Measurements from ENCODE around the gene SELENOM.

The SELENOM gene

DNA sequence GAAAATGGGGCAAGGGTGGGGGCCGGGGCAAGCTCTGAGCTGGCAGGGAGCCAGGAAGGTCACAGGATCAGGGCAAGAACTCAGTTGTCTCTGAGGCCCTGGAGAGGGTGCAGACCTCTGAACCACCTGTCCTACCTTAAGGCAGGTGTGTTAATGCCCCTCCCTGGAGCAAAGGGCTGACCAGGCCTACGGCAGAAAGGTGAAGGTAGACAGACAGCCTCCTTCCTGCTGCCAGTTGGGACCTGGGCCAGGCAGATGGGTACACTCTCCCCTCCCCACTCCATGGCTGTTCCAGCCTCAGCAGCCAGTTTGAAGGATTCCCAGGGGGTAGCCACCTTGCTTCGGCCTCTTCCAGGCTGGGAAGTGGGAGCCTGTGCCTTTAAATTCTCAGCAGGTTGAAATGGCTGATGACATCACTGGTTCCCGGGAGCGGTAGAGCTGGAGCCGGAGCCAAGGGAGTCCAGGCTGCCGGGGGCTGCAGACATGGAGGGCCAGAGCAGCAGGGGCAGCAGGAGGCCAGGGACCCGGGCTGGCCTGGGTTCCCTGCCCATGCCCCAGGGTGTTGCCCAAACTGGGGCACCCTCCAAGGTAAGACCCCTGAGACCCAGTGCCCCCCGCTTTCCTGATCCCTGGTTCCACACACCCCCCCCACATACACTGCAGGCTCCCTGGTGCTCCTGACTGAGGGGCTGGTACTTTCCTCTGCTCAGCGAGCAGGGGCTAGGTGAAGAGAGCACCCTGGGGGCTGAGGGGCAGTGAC is 15.3 kb upstream of the SELENOM start, which contains the start of gene INPP5J:
Gene INPP5J, plus strand, starts transcription at position 435 of the 760 bp plus-strand sequence. Its CDS starts 49 bp downstream, at position 484.
- 20% methylated on average over 9 of the region's 10 CpGs for WGBS
- Histone ChIP-seq H3K27ac (ENCODE audit: low read length, poor library complexity, severe bottlenecking) (no peak within 1 kb of the TSS), H2BK15ac (ENCODE audit: low read depth, poor library complexity, severe bottlenecking) (no peak within 1 kb of the TSS), H3K9ac (ENCODE audit: low read length) (peak within 1 kb of the TSS; percentile 24), H2BK120ac (ENCODE audit: low read depth, low read length) (no peak within 1 kb of the TSS), H2BK5ac (ENCODE audit: low read depth, low read length, poor library complexity, severe bottlenecking) (no peak within 1 kb of the TSS), H3K79me1 (replicated peaks; ENCODE audit: low read length, poor library complexity, severe bottlenecking) (no peaks in the 10 kb centered on the region), H4K8ac (ENCODE audit: low read length) (peak within 1 kb of the TSS; percentile 86), H2BK12ac (ENCODE audit: low read length in 2 of 2) (peak within 1 kb of the TSS in 1 of 2 experiments; percentile 60), H3K4ac (ENCODE audit: low read depth in 1 of 2, low read length in 2 of 2) (peak within 1 kb of the TSS in 1 of 2 experiments; percentile 10), H4K91ac (ENCODE audit: low read length) (peak within 1 kb of the TSS; percentile 54), H3K14ac (ENCODE audit: low read length in 2 of 2) (peak within 1 kb of the TSS in 1 of 2 experiments; percentile 61), H3K9me3 (ENCODE audit: control insufficient read depth, low read length) (no peaks in the 10 kb centered on the region), H2AK5ac (ENCODE audit: low read length, severe bottlenecking) (no peak within 1 kb of the TSS), H3K36me3 (ENCODE audit: control insufficient read depth in 1 of 2, insufficient read depth in 2 of 2, low read depth in 1 of 2, low read length in 2 of 2) (peaks cover 0 to 3% of the 10 kb centered on the region in 2 experiments), H3K4me2 (ENCODE audit: low read length, poor library complexity, severe bottlenecking) (peak within 1 kb of the TSS; percentile 88), H3K4me3 (ENCODE audit: insufficient read depth in 1 of 2, low read depth in 1 of 2, low read length in 2 of 2) (peak within 1 kb of the TSS; percentile 49 to 53), H3K23ac (ENCODE audit: low read length in 2 of 2) (peak within 1 kb of the TSS in 1 of 2 experiments; percentile 35), H3K27me3 (ENCODE audit: control insufficient read depth in 1 of 2, insufficient read depth in 1 of 2, low read length in 2 of 2) (peaks cover 4 to 58% of the 10 kb centered on the region in 2 experiments), H3K4me1 (ENCODE audit: control insufficient read depth, insufficient read depth, low read depth, low read length) (peaks cover 17% of the 10 kb centered on the region), H3K18ac (ENCODE audit: low read depth in 1 of 2, low read length in 2 of 2) (peak within 1 kb of the TSS; percentile 34 to 82), H2AFZ (ENCODE audit: low read depth, low read length) (peak within 1 kb of the TSS; percentile 68)
- peak; percentile 67 for DNase-seq

- Histone ChIP-seq H2BK5ac (ENCODE audit: low read depth, low read length, poor library complexity, severe bottlenecking) (no peak overlapping the region), H2BK15ac (ENCODE audit: low read depth, poor library complexity, severe bottlenecking) (no peak overlapping the region), H3K4ac (ENCODE audit: low read depth in 1 of 2, low read length in 2 of 2) (no peak overlapping the region), H4K8ac (ENCODE audit: low read length) (no peak overlapping the region), H4K91ac (ENCODE audit: low read length) (no peak overlapping the region), H3K27ac (ENCODE audit: low read length, poor library complexity, severe bottlenecking) (no peak overlapping the region), H3K14ac (ENCODE audit: low read length in 2 of 2) (no peak overlapping the region), H2BK120ac (ENCODE audit: low read depth, low read length) (no peak overlapping the region), H3K9ac (ENCODE audit: low read length) (no peak overlapping the region), H3K27me3 (ENCODE audit: control insufficient read depth in 1 of 2, insufficient read depth in 1 of 2, low read length in 2 of 2) (peaks cover 4 to 53% of the 10 kb centered on the region in 2 experiments), H2AK5ac (ENCODE audit: low read length, severe bottlenecking) (no peak overlapping the region), H3K23ac (ENCODE audit: low read length in 2 of 2) (no peak overlapping the region), H3K18ac (ENCODE audit: low read depth in 1 of 2, low read length in 2 of 2) (no peak overlapping the region), H3K36me3 (ENCODE audit: control insufficient read depth in 1 of 2, insufficient read depth in 2 of 2, low read depth in 1 of 2, low read length in 2 of 2) (peaks cover 0 to 3% of the 10 kb centered on the region in 2 experiments), H3K79me1 (replicated peaks; ENCODE audit: low read length, poor library complexity, severe bottlenecking) (no peaks in the 10 kb centered on the region), H3K9me3 (ENCODE audit: control insufficient read depth, low read length) (no peaks in the 10 kb centered on the region), H3K4me3 (ENCODE audit: insufficient read depth in 1 of 2, low read depth in 1 of 2, low read length in 2 of 2) (no peak overlapping the region), H2AFZ (ENCODE audit: low read depth, low read length) (no peak overlapping the region), H2BK12ac (ENCODE audit: low read length in 2 of 2) (no peak overlapping the region), H3K4me2 (ENCODE audit: low read length, poor library complexity, severe bottlenecking) (no peak overlapping the region), H3K4me1 (ENCODE audit: control insufficient read depth, insufficient read depth, low read depth, low read length) (peaks cover 17% of the 10 kb centered on the region)
- WGBS = 89% methylated on average over 2 of the region's 2 CpGs
- no peak for DNase-seq
Measured at GRCh38 chr22:31122196-31122531, 14.8 kb upstream of the SELENOM start.

DNA sequence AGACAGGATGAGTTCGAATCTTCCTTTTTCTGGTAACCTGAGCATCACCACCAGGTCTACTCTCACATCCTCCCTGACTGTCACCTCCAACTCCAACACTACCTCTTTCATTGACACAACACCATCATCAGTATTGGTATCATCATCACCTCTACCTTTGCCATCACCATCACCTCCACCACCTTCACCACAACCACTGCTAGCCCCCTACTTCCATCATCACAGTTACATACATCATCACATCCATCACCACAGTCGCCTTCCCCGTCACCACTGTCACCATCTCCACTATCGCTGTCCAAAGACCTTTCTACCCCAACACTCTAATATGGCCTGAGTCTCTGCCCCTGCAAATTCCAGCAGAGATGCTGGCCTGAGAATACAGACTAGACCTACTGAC is 14.0 kb upstream of the SELENOM start:
- Histone ChIP-seq H3K4ac (ENCODE audit: low read depth in 1 of 2, low read length in 2 of 2) (no peak overlapping the region), H3K9ac (ENCODE audit: low read length) (no peak overlapping the region), H4K8ac (ENCODE audit: low read length) (no peak overlapping the region), H3K9me3 (ENCODE audit: control insufficient read depth, low read length) (no peaks in the 10 kb centered on the region), H3K14ac (ENCODE audit: low read length in 2 of 2) (no peak overlapping the region), H3K36me3 (ENCODE audit: control insufficient read depth in 1 of 2, insufficient read depth in 2 of 2, low read depth in 1 of 2, low read length in 2 of 2) (no peaks in the 10 kb centered on the region), H3K18ac (ENCODE audit: low read depth in 1 of 2, low read length in 2 of 2) (no peak overlapping the region), H3K4me3 (ENCODE audit: insufficient read depth in 1 of 2, low read depth in 1 of 2, low read length in 2 of 2) (no peak overlapping the region), H2BK5ac (ENCODE audit: low read depth, low read length, poor library complexity, severe bottlenecking) (no peak overlapping the region), H2AFZ (ENCODE audit: low read depth, low read length) (no peak overlapping the region), H2BK15ac (ENCODE audit: low read depth, poor library complexity, severe bottlenecking) (no peak overlapping the region), H3K4me1 (ENCODE audit: control insufficient read depth, insufficient read depth, low read depth, low read length) (peaks cover 13% of the 10 kb centered on the region), H3K4me2 (ENCODE audit: low read length, poor library complexity, severe bottlenecking) (no peak overlapping the region), H2BK120ac (ENCODE audit: low read depth, low read length) (no peak overlapping the region), H3K27ac (ENCODE audit: low read length, poor library complexity, severe bottlenecking) (no peak overlapping the region), H3K79me1 (replicated peaks; ENCODE audit: low read length, poor library complexity, severe bottlenecking) (no peaks in the 10 kb centered on the region), H2BK12ac (ENCODE audit: low read length in 2 of 2) (no peak overlapping the region), H2AK5ac (ENCODE audit: low read length, severe bottlenecking) (no peak overlapping the region), H3K27me3 (ENCODE audit: control insufficient read depth in 1 of 2, insufficient read depth in 1 of 2, low read length in 2 of 2) (peaks cover 4 to 45% of the 10 kb centered on the region in 2 experiments), H3K23ac (ENCODE audit: low read length in 2 of 2) (no peak overlapping the region), H4K91ac (ENCODE audit: low read length) (peak overlapping the region; percentile 54)
- no peak for DNase-seq
- WGBS = 90% methylated on average over 4 of the region's 4 CpGs

DNA sequence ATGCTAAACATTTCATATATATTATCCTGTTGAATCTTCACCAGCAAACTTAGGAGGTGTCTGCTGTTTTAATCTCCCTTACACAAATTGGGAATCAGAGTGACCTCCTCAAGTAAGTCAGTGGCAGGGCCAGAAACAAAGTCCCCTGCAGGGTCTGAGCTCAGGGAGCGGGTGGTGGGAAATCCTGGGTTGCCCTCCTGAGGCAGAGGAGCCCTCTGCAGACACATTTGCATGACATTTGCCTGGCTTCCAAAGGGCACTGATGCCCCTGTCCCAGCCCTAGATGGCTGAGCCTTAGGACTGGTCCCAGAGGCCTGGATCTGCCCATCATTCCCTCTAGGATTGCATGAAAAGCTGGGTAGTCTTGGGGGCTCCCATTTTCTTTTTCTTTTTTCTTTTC is 13.3 kb upstream of the SELENOM start:
- no peak overlapping the region for H3K23ac ChIP-seq (ENCODE audit: low read length in 2 of 2)
- H2AFZ ChIP-seq (ENCODE audit: low read depth, low read length) = no peak overlapping the region
- H2BK120ac ChIP-seq (ENCODE audit: low read depth, low read length) = no peak overlapping the region
- H2AK5ac ChIP-seq (ENCODE audit: low read length, severe bottlenecking) = no peak overlapping the region
- no peak overlapping the region for H2BK12ac ChIP-seq (ENCODE audit: low read length in 2 of 2)
- no peak overlapping the region for H3K14ac ChIP-seq (ENCODE audit: low read length in 2 of 2)
- H2BK15ac ChIP-seq (ENCODE audit: low read depth, poor library complexity, severe bottlenecking) = no peak overlapping the region
- H3K79me1 ChIP-seq (replicated peaks; ENCODE audit: low read length, poor library complexity, severe bottlenecking) = no peaks in the 10 kb centered on the region
- H2BK5ac ChIP-seq (ENCODE audit: low read depth, low read length, poor library complexity, severe bottlenecking) = no peak overlapping the region
- H3K27ac ChIP-seq (ENCODE audit: low read length, poor library complexity, severe bottlenecking) = no peak overlapping the region
- no peak overlapping the region for H3K4ac ChIP-seq (ENCODE audit: low read depth in 1 of 2, low read length in 2 of 2)
- peaks cover 12% of the 10 kb centered on the region for H3K4me1 ChIP-seq (ENCODE audit: control insufficient read depth, insufficient read depth, low read depth, low read length)
- H3K36me3 ChIP-seq (ENCODE audit: control insufficient read depth in 1 of 2, insufficient read depth in 2 of 2, low read depth in 1 of 2, low read length in 2 of 2) = no peaks in the 10 kb centered on the region
- no peak for DNase-seq
- H3K27me3 ChIP-seq (ENCODE audit: control insufficient read depth in 1 of 2, insufficient read depth in 1 of 2, low read length in 2 of 2) = peaks cover 4 to 40% of the 10 kb centered on the region in 2 experiments
- no peak overlapping the region for H4K91ac ChIP-seq (ENCODE audit: low read length)
- 95% methylated on average over 1 of the region's 1 CpG for WGBS
- H3K9ac ChIP-seq (ENCODE audit: low read length) = no peak overlapping the region
- H3K18ac ChIP-seq (ENCODE audit: low read depth in 1 of 2, low read length in 2 of 2) = no peak overlapping the region
- H3K4me3 ChIP-seq (ENCODE audit: insufficient read depth in 1 of 2, low read depth in 1 of 2, low read length in 2 of 2) = no peak overlapping the region
- no peak overlapping the region for H4K8ac ChIP-seq (ENCODE audit: low read length)
- H3K4me2 ChIP-seq (ENCODE audit: low read length, poor library complexity, severe bottlenecking) = no peak overlapping the region
- H3K9me3 ChIP-seq (ENCODE audit: control insufficient read depth, low read length) = no peaks in the 10 kb centered on the region

All from mesenchymal stem cell (in vitro differentiated cells and primary cell).